ENCODE measurements around the gene UBA7. TPM values are rescaled to one million over a fixed set of nuclear protein-coding genes. Genes with fewer than 3 reads are reported as not detected.

UBA7 gene
- total and polyA plus RNA-seq, 2 of the 13 experiments (the other 11 are each of a cell fraction or from before 2014, with no cell fraction given): 9.5 to 16.5 TPM

DNA sequence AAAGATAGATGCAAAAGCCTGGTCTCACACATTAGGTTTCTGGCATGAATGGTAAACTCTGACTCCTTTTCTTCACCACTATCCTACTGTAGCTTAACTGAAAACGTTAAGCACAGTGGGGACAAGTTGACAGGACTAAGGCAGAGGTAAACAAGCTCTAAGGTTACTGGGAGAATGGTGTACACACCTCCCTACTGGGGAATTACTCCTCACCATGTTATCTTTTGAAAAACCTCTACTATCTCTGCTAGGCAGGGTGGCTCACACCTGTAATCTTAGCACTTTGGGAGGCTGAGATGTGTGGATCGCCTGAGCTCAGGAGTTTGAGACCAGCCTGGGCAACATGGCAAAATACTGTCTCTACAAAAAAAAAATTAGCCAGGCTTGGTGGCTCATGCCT, 56.6 kb downstream of the UBA7 start:
- Histone ChIP-seq H3K9me3 (ENCODE audit: low read length) (no peaks in the 10 kb centered on the region), H3K4me3 (replicated peaks in 1 of 3; ENCODE audit: insufficient read depth in 1 of 3, low read depth in 2 of 3, low read length in 3 of 3) (no peak overlapping the region), H3K36me3 (replicated peaks in 1 of 2; ENCODE audit: control insufficient read depth in 1 of 2, insufficient read depth in 2 of 2, low read length in 2 of 2) (peaks cover 2 to 12% of the 10 kb centered on the region in 2 experiments; a peak in 2 of 5 replicates), H2AFZ (ENCODE audit: low read length) (no peak overlapping the region), H3K27ac (ENCODE audit: extremely low read length, insufficient read depth, low read length) (no peak overlapping the region), H3K4me2 (ENCODE audit: low read depth, low read length) (no peak overlapping the region), H4K20me1 (ENCODE audit: insufficient read depth, low read length) (peaks cover 4% of the 10 kb centered on the region; the same call in 1 of the 2 replicates), H3K79me2 (ENCODE audit: insufficient read depth, low read length) (peaks cover 74% of the 10 kb centered on the region), H3K27me3 (ENCODE audit: control insufficient read depth in 1 of 2, insufficient read depth in 2 of 2, low read length in 2 of 2) (no peaks in the 10 kb centered on the region), H3K4me1 (ENCODE audit: insufficient read depth, low read length) (peaks cover 11% of the 10 kb centered on the region), H3K9ac (ENCODE audit: insufficient read depth, low read depth, low read length) (no peak overlapping the region)
- ChIA-PET CTCF (ENCODE audit: low intra/inter-chr PET ratio, low total read pairs) (no interaction called here), POLR2A (interaction anchor here (1.3 kb wide), 1 partner anchor 46 kb away, joined by 4 read pairs; the partner anchor contains the start of gene INKA1)
- WGBS (ENCODE audit: low lambda C conversion rate): 79% methylated on average over 2 of the region's 2 CpGs
- intact Hi-C loops (cut with micrococcal nuclease; ENCODE audit: unreplicated experiment) (no loop called here), in situ Hi-C loops (cut with HindIII; ENCODE audit: extremely low pct_ligation_motif_present, low pct_unique_long_range_greater_than_20kb) (no loop called here)
- TF ChIP-seq, protein P1, sequence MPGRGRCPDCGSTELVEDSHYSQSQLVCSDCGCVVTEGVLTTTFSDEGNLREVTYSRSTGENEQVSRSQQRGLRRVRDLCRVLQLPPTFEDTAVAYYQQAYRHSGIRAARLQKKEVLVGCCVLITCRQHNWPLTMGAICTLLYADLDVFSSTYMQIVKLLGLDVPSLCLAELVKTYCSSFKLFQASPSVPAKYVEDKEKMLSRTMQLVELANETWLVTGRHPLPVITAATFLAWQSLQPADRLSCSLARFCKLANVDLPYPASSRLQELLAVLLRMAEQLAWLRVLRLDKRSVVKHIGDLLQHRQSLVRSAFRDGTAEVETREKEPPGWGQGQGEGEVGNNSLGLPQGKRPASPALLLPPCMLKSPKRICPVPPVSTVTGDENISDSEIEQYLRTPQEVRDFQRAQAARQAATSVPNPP (CRISPR knock-in tag; IDR thresholded peaks at IDR 0.05): no peak
- TF ChIP-seq ZMAT3 (CRISPR knock-in tag; conservative IDR thresholded peaks at IDR 0.05) (no peak), JDP2 (CRISPR knock-in tag; IDR thresholded peaks at IDR 0.05; ENCODE audit: borderline replicate concordance) (no peak), HOXA3 (CRISPR knock-in tag; IDR thresholded peaks at IDR 0.05) (no peak), ZNF589 (CRISPR knock-in tag; conservative IDR thresholded peaks at IDR 0.05) (no peak)
- TF ChIP-seq, protein P2, sequence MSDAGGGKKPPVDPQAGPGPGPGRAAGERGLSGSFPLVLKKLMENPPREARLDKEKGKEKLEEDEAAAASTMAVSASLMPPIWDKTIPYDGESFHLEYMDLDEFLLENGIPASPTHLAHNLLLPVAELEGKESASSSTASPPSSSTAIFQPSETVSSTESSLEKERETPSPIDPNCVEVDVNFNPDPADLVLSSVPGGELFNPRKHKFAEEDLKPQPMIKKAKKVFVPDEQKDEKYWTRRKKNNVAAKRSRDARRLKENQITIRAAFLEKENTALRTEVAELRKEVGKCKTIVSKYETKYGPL (CRISPR knock-in tag; IDR thresholded peaks at IDR 0.05): no peak
- no peak; the same call in 2 of the 3 replicates for ATAC-seq
- no peak for FAIRE-seq
- no peak for DNase-seq (ENCODE audit: low spot score)
- BruUV-seq (replicated peaks): no TSS peak

DNA sequence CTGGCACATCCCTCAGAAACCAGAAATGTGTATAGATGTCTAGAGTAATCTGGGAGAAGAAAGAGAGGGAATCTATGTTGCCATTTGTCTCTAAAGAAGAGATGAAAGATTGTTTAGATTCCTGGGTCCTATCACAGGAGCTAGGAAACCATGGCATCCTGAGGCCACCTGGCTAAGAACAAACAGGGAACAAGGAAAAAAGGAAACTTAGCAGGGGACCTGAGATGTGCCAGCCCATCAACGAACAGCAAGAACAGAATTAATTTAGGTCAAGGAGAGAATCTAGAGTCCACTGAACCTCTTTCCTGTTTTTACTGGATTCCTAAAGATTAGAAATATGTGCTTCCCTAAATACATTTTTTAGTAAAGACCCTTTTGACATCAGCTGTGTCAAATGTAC, 57.7 kb downstream of the UBA7 start:
- H3K4me2 ChIP-seq (ENCODE audit: low read depth, low read length): no peak overlapping the region
- FAIRE-seq (no peak), ATAC-seq (no peak), DNase-seq (ENCODE audit: low spot score) (no peak)
- H3K4me1 ChIP-seq (ENCODE audit: insufficient read depth, low read length): peaks cover 20% of the 10 kb centered on the region
- no peak overlapping the region for H3K4me3 ChIP-seq (replicated peaks in 1 of 3; ENCODE audit: insufficient read depth in 1 of 3, low read depth in 2 of 3, low read length in 3 of 3)
- ChIA-PET CTCF (ENCODE audit: low intra/inter-chr PET ratio, low total read pairs) (no interaction called here), POLR2A (interaction anchor here (1.3 kb wide), 1 partner anchor 47 kb away, joined by 4 read pairs; the partner anchor contains the start of gene INKA1)
- in situ Hi-C loops (cut with HindIII; ENCODE audit: extremely low pct_ligation_motif_present, low pct_unique_long_range_greater_than_20kb): no loop called here
- H3K9ac ChIP-seq (ENCODE audit: insufficient read depth, low read depth, low read length): no peak overlapping the region
- peaks cover 2 to 8% of the 10 kb centered on the region in 2 experiments; a peak in 2 of 5 replicates for H3K36me3 ChIP-seq (replicated peaks in 1 of 2; ENCODE audit: control insufficient read depth in 1 of 2, insufficient read depth in 2 of 2, low read length in 2 of 2)
- BruUV-seq (replicated peaks): no TSS peak
- intact Hi-C loops (cut with micrococcal nuclease; ENCODE audit: unreplicated experiment): no loop called here
- 94% methylated on average over 1 of the region's 1 CpG for WGBS (ENCODE audit: low lambda C conversion rate)
- peaks cover 69% of the 10 kb centered on the region for H3K79me2 ChIP-seq (ENCODE audit: insufficient read depth, low read length)
- no peak overlapping the region for H3K27ac ChIP-seq (ENCODE audit: extremely low read length, insufficient read depth, low read length)
- no peak overlapping the region for H2AFZ ChIP-seq (ENCODE audit: low read length)
- no peaks in the 10 kb centered on the region for H3K27me3 ChIP-seq (ENCODE audit: control insufficient read depth in 1 of 2, insufficient read depth in 2 of 2, low read length in 2 of 2)
- H3K9me3 ChIP-seq (ENCODE audit: low read length): no peaks in the 10 kb centered on the region
- H4K20me1 ChIP-seq (ENCODE audit: insufficient read depth, low read length): peaks cover 4% of the 10 kb centered on the region; the same call in 1 of the 2 replicates
- TF ChIP-seq U2AF2 (IDR thresholded peaks at IDR 0.05; ENCODE audit: low read depth, low read length) (no peak), HES4 (CRISPR knock-in tag; IDR thresholded peaks at IDR 0.05; ENCODE audit: borderline replicate concordance) (no peak), HMGA1 (CRISPR knock-in tag; conservative IDR thresholded peaks at IDR 0.05) (no peak), PHB2 (IDR thresholded peaks at IDR 0.05; ENCODE audit: partially characterized antibody) (no peak)
- TF ChIP-seq, protein P3, sequence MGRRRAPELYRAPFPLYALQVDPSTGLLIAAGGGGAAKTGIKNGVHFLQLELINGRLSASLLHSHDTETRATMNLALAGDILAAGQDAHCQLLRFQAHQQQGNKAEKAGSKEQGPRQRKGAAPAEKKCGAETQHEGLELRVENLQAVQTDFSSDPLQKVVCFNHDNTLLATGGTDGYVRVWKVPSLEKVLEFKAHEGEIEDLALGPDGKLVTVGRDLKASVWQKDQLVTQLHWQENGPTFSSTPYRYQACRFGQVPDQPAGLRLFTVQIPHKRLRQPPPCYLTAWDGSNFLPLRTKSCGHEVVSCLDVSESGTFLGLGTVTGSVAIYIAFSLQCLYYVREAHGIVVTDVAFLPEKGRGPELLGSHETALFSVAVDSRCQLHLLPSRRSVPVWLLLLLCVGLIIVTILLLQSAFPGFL (CRISPR knock-in tag; IDR thresholded peaks at IDR 0.05): no peak
- TF ChIP-seq, protein P4, sequence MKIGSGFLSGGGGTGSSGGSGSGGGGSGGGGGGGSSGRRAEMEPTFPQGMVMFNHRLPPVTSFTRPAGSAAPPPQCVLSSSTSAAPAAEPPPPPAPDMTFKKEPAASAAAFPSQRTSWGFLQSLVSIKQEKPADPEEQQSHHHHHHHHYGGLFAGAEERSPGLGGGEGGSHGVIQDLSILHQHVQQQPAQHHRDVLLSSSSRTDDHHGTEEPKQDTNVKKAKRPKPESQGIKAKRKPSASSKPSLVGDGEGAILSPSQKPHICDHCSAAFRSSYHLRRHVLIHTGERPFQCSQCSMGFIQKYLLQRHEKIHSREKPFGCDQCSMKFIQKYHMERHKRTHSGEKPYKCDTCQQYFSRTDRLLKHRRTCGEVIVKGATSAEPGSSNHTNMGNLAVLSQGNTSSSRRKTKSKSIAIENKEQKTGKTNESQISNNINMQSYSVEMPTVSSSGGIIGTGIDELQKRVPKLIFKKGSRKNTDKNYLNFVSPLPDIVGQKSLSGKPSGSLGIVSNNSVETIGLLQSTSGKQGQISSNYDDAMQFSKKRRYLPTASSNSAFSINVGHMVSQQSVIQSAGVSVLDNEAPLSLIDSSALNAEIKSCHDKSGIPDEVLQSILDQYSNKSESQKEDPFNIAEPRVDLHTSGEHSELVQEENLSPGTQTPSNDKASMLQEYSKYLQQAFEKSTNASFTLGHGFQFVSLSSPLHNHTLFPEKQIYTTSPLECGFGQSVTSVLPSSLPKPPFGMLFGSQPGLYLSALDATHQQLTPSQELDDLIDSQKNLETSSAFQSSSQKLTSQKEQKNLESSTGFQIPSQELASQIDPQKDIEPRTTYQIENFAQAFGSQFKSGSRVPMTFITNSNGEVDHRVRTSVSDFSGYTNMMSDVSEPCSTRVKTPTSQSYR (CRISPR knock-in tag; IDR thresholded peaks at IDR 0.05; ENCODE audit: borderline replicate concordance): no peak

All from HepG2 (cell line).